ENCODE measurements around the gene GNAT1.
"Not testable (repeated sequence)": the region's sequence is repeated elsewhere in the genome, so short reads cannot be mapped to it uniquely, and the experiment has no call there.

- TF ChIP-seq YY1 (IDR thresholded peaks at IDR 0.05; ENCODE audit: insufficient read depth, insufficient read length); SUZ12 (IDR thresholded peaks at IDR 0.05; ENCODE audit: extremely low read depth, insufficient read depth, insufficient read length); ZNF274 (IDR thresholded peaks at IDR 0.05; ENCODE audit: low read depth, low read length): not testable (repeated sequence)
Measured at GRCh38 chr3:50244813-50245212, 53.4 kb downstream of the GNAT1 start.

All from NT2/D1 (cell line).